Measurements from ENCODE around the gene CD83. TPM values are rescaled to one million over a fixed set of nuclear protein-coding genes. Genes with fewer than 3 reads are reported as not detected.
A peak's percentile ranks its signal among the peaks of the same experiment; 100 is the strongest.

Gene CD83
- total and polyA plus RNA-seq, 9 of the 15 experiments (the other 6 are each of a cell fraction or from before 2014, with no cell fraction given): 2.5 to 4.1 (median 3.4) TPM

GRCh38 chr6:14170128-14170527 lies 52.6 kb downstream of the CD83 start (continued):
- TF ChIP-seq, protein P1, sequence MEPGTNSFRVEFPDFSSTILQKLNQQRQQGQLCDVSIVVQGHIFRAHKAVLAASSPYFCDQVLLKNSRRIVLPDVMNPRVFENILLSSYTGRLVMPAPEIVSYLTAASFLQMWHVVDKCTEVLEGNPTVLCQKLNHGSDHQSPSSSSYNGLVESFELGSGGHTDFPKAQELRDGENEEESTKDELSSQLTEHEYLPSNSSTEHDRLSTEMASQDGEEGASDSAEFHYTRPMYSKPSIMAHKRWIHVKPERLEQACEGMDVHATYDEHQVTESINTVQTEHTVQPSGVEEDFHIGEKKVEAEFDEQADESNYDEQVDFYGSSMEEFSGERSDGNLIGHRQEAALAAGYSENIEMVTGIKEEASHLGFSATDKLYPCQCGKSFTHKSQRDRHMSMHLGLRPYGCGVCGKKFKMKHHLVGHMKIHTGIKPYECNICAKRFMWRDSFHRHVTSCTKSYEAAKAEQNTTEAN (CRISPR knock-in tag; IDR thresholded peaks at IDR 0.05): no peak
- TF ChIP-seq NFIX (CRISPR knock-in tag; IDR thresholded peaks at IDR 0.05; ENCODE audit: low read depth) (no peak), CHD7 (IDR thresholded peaks at IDR 0.05; ENCODE audit: low read depth, low read length) (no peak)
- TF ChIP-seq, protein P2, sequence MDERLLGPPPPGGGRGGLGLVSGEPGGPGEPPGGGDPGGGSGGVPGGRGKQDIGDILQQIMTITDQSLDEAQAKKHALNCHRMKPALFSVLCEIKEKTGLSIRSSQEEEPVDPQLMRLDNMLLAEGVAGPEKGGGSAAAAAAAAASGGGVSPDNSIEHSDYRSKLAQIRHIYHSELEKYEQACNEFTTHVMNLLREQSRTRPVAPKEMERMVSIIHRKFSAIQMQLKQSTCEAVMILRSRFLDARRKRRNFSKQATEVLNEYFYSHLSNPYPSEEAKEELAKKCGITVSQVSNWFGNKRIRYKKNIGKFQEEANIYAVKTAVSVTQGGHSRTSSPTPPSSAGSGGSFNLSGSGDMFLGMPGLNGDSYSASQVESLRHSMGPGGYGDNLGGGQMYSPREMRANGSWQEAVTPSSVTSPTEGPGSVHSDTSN (CRISPR knock-in tag; IDR thresholded peaks at IDR 0.05; ENCODE audit: low read depth): no peak
- TF ChIP-seq, protein P2 (tag; conservative IDR thresholded peaks at IDR 0.05; ENCODE audit: low read depth): peak; percentile 88

Data from K562 (cell line).